Stimulated activated CD4-positive, alpha-beta T cell treated with anti-CD3 and anti-CD28 coated beads, Interleukin-15, amount 100 ng/mL, for 24 hours (primary cell): ENCODE data around the gene MAD1L1.
"Not testable (repeated sequence)": the region's sequence is repeated elsewhere in the genome, so short reads cannot be mapped to it uniquely, and the experiment has no call there.

Source experiments
- DNase-seq: peaks from one replicate; pipeline ENCODE4 v3.0.0-alpha.2; 2020

MAD1L1 gene

DNA sequence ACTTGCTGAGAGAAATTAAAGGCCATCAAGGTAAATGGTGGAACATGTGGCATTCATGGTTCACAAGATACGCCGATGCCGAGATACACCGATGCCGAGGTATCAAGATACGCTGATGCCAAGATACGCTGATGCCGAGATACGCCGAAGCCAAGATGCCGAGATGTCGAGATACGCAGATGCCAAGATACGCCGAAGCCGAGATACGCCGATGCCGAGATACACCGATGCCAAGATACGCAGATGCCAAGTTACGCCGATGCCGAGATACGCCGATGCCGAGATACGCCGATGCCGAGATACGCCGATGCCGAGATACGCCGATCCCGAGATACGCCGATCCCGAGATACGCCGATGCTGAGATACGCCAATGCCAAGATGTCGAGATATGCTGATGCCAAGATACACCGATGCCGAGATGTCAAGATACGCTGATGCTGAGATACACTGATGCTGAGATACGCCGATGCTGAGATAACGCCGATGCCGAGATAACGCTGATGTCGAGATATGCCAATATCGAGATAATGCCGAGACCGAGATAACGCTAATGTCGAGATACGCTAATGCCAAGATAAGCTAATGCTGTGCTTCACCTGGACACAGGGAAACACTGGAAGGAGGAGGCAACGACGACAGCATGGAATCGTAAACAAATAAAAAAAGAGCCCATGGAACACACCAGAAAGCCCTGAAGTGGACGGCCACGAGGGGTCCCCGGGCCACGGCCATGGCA lies 172.6 kb downstream of the MAD1L1 start:
- no peak for DNase-seq

DNA sequence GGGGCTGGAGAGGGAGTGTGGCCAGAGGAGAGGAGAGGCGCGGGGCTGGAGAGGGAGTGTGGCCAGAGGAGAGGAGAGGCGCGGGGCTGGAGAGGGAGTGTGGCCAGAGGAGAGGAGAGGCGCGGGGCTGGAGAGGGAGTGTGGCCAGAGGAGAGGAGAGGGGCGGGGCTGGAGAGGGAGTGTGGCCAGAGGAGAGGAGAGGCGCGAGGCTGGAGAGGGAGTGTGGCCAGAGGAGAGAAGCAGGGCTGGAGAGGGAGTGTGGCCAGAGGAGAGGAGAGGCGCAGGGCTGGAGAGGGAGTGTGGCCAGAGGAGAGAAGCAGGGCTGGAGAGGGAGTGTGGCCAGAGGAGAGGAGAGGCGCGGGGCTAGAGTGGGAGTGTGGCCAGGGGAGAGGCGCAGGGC lies 174.5 kb downstream of the MAD1L1 start:
- not testable (repeated sequence) for DNase-seq

DNA sequence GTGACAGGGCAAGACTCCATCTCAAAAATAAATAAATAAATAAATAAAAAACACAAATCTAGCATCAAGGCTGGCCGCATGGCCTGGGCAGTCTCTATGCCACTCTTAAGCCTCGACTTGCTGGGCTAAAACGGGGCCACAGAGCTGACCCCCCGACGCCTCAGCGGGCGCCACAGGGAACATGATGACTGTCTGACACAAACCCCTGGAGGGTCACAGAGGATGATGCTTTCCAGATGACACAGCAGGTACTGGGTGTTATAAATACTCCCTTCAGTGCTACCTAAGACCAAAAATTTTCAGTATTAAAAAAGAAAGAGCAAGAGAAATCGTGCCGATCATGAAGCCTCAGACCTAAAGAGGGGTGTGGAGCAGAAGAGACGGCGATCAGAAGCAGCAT lies 176.8 kb downstream of the MAD1L1 start:
- no peak for DNase-seq

DNA sequence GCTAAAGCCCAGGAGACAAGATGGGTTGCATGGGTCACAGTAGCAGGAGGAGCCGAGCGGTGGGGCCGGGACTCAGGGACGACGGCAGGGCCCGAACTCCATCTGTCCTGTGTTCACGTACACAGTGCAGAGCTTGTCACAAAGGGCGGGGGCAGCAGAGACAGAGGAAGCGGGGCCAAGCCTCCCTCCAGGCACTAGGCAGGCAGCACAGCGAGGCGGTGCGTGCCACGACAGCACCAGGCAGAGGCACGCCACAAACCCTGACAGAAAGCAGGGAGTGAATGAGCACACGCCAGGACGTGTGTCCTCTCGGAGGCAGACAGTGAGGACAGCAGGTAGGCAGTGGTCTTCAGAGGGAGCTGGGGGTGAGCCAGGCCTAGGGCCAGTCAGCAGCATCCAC lies 177.8 kb downstream of the MAD1L1 start:
- DNase-seq, result no peak

DNA sequence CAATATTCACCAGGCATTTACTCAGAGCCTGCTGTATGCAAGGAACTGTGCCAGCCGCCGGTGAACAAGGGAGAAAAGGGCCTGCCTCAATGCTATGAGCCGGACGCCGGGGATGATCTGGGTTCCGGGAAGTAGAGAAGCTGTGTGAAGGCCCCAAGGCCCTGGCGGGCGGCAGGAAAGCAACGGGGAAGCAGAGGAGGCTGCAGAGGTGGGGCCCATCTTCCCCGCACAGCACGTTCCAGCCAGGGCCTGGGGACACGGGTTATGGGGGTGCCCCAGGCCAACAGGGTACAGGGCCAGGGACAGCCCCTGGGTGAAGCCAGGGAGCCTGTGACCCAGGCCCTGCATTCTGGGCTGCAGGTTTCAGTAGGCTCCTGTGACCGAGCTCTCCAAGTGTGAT lies 179.3 kb downstream of the MAD1L1 start:
- no peak for DNase-seq

DNA sequence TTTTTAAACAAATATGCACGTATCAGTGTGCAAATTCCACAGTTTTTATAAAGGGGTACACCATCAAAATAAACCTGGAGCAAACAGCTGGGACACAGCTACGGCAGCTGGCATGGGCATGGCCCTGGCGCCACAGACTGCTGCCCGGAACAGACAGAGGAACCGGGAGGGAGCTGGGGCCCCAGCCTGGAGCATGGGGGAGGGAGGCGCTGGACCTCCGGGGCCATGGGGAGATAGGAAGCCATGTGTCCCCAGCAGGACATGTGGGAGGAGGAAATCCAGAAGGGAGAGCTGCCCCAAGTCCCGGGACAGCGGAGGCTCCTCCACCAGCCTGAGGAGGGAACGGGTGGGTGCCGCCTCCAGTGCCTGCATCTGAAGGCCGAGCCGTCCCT lies 180.1 kb downstream of the MAD1L1 start:
- no peak for DNase-seq

DNA sequence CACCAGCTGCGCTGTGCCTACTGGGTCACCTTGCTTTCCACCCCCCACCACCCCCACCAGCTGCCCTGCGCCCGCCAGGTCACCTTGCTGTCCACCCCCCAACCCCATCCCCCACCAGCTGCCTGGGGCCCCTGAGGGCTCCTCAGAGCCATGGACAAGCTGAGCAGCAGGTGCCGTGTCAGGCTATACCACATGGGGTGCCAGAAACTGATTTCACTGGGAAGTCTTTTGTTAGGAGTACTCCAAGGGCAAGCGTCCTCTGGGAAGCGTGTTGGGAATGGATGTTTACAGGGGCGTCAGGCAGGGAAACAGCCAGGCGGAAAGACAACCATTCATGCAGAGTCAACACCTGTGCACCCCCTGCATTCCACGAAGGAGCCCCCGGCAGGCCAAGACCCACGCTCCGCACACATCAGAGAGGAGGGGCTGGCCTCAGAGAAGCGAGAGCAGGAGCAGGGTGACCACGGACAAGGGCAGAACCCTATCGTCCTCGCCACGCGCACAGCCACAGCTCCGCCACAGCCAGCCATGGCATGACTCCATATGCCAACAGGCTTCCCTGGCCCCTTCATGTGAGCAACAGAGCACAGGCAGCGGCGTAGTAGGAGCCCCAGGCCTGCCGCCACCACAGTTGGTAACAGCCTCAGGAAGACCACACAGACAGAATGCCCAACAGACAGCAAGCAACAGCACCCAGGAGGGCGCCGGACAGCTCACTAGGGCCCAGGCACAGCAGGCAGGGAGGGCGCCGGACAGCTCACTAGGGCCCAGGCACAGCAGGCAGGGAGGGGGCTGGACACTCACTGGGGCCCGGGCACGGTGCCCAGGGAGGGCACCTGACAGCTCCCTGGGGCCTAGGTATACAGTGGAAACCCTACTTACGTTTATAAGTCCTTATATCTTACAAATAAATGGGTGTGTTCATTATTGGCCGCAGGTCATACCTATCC lies 180.8 kb downstream of the MAD1L1 start:
- no peak for DNase-seq

DNA sequence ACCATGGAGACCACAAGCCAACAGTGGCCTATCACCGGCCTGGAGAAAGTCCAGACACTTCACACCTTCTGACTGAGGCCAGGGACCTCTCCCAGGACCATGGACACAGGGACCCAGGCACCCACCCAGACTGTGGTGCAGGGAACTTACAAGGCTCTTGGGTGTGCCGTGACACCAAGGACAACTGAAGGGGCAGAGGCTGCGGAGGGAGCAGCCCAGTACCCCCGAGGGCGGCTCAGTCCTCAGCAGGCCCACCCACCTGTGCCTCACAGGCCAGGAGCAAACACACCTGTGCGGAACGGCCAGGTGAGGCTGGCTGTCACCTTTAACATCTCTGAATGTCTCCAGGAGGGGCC lies 182.3 kb downstream of the MAD1L1 start:
- no peak for DNase-seq

DNA sequence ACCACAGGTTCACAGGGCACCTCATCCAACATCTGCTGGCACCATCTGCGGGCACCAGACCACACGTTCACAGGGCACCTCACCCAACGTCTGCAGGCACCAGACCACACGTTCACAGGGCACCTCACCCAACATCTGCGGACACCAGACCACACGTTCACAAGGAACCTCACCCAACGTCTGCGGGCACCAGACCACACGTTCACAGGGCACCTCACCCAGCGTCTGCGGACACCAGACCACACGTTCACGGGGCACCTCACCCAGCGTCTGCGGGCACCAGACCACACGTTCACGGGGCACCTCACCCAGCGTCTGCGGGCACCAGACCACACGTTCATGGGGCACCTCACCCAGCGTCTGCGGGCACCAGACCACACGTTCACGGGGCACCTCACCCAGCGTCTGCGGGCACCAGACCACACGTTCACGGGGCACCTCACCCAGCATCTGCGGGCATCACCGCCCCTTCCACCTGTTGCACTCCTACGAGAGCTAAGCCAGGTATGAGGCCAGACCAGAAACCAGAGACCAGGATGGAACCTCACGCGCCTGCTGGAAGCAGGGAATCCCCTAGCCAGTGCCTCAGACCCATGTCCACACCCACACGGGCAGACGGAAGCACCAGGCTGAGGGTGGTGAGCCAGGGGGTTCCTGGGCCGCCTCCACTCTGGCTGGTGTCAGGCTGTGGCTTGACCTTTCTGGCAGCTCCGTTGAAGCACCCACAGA lies 182.8 kb downstream of the MAD1L1 start:
- DNase-seq, result no peak

DNA sequence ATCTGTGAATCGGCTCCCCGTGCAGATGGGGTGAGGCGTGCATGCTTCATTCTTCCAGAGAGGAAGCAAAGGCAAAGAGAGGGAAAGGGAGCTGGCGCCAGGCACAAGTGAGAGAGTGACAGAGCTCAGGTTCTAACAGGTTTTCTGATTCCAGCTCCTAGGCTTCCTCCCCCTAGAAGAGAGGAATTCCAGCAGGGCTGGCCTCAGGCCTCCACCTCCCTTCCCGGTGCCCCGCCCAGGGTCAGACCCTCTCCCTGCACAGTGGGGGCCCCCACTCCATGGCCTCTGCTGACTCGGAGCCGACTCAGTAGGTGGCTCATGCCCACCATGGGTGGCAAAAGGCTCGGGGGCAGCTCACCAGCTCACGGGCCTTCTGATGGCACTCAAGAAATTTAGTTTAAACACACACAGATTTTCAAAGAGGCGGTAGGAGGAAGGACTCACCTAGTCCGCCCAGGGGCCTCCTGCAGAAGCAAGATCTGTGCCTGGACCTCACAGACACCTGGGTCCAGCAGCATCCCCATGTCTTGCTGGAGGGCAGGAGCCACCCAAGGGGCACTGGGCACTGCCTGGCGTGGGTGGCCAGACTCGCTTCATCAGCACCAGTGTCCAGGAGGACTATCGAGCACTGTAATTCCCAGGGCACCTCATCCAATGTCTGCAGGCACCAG lies 183.5 kb downstream of the MAD1L1 start:
- DNase-seq, result no peak

DNA sequence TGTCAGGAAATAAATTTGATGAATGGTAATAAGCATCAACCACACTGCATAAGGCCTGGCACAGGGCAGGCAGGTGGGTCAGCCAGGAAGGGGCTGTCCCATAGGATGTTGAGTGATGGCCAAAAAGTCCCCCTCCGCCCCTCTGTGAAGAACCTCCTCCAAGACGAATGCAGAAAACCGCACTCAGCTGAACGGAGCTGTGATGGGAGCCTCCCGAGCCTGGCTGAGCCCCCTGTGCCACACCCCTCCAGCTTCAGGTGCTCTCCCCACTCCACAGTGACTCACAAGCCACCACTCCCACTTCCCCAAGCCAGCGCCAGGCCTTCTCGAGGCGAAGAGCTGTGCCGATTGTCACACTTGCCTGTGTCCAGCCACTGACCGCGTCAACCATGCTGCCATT lies 184.2 kb downstream of the MAD1L1 start:
- no peak for DNase-seq

DNA sequence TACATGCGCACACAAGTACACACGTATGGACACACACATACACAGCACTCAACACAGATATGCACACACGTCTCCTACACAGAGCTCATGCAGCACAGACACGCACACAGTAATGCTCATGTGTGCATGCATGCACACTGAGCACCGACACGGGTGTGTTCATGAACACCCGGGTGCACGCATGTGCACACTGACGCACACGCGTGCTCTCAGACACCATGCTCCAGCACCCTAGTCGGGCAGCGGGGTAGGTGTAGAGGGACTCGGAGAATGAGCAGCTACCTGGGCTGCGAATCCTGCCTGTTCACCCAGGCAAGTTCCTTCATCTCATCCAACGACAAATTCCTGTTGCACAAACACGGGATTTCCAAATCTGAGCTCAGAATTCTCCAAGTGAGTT lies 184.7 kb downstream of the MAD1L1 start:
- no peak for DNase-seq

DNA sequence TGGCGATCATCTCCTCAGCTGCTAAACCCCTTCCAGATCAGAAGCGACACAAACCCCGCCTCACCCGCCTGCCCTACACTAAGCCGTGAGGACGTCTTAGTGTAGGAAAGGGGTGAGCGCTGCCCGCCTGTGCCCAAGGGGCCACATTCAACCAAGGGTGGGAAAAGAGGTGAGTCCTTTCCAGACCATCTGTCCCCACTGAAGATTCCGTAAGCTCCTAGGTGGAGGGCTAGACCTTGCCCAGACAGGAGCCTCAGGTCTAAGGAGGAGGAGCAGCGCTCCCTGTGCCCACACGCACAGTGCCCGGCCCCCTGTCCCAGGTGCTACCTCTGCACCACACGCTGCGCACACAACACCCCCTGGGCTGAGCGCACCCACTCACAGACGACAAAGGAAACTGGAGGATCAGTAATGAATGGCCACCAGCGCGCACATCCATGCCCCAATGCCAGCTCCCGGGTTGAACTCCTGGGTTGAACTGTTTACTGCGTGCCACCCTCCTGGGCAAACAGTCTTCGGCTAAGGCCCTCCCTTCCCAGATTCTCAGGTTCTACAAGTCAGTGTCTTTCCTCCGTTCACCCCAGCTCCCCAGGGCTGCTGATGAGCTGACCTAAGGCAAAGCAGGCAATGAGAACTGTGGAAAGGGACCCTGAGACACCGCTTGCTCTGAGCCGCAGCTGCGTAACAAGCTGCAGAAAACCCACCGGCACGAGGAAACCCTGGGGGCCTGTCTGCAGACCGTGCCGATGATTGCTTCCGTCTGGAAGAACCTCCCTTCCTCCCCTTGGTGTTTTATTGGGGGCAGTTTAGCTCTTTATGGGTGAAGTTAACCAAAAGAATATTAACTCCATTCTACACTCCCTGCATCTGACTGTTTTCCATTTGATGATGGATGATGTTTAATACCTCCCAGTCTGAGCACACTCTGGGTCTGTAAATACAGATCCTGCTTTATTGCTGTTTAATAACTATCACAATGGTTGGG lies 185.9 kb downstream of the MAD1L1 start:
- DNase-seq, result no peak

DNA sequence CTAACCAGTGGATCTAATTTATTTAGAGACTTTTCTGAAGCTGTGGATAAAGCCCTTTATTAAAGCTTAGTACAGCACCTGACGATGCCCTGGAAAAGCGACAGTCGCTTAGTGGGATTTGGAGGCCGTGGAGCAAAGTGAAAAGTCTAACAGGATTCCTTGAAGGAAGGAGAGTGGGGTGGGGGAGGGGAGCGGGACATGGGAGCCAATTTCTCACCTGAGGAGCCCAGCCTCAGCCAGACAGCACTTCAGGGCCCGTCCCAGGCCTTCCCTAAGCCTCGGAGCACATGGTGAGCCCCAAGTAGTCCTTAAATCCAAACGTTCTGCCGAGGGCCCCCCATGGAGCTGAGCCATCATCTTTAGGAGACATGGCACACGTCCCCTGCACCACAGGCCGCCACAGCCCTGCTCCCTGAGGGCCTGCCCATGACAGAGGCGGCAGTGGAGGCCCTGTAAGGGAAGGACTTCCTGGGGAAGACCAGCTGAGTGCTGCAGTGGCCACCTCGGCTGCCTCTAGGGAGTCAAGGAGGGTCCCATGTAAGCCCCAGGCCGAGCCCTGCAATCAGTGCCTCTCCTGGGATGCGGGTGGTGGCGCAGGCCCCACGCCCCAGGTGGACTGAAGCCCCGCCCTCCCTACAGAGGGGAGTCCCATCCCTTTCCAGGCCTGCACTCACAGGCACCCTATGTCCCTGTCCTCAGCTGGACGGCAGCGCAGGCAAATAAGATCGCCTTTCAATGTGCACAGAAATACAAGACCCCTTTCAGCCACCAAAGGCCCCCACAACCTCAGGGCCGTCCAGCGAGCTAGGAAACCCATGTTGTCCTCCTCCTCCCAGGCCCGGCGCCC lies 187.0 kb downstream of the MAD1L1 start:
- DNase-seq, result no peak

DNA sequence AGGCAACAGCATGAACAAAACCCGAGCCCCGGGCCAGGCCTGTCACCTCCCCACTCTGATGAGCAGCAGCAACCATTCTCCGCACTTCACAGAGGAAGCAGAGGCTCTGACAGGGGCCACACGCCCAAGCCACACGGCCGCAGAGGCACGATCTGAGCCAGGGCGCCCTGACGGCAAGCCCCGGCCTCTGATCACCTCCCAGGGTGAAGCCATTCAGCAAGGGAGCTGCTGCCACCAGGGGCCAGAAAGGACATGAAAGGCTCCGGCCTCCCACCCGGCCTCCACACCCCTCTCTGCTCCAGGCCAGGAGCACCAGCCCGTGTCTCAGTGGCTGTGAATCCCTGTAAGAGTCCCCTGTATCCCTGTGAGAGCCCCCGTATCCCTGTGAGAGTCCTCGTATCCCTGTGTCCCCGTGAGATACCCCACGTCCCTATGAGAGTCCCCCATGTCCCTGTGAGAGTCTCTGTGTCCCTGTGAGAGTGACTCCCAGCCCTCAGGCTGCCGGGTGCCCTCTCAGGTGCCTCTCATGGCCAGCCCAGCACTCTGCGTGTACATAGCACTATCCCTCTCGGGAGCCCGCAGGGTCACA lies 187.8 kb downstream of the MAD1L1 start:
- DNase-seq, result no peak

DNA sequence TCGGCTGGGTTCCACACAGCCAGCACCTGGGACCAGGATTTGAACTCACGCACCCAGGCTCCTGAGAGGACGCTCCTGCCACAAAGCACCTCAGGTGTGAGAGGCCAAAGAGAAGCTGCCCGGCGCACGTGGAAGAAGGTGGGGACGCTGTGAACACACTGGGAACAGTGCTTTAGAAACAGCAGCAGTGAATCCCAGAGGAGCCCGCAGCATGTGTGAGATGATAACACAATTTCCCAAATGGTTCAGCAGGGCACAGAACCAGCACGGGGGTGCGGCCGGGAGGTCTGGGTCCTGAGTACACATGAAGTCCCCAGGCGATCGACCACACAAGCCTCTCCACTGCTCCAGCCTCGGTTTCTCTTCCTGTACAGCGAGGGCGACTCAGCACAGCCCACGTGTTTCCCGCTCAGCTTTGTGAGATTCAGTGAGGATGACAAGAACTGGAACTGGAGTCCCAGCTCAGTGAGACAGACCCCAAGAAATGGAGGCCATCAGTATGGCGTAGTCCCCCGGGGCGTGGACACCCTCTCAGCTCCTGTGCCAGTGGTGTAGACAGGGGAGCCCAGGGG lies 188.3 kb downstream of the MAD1L1 start:
- DNase-seq, result no peak

DNA sequence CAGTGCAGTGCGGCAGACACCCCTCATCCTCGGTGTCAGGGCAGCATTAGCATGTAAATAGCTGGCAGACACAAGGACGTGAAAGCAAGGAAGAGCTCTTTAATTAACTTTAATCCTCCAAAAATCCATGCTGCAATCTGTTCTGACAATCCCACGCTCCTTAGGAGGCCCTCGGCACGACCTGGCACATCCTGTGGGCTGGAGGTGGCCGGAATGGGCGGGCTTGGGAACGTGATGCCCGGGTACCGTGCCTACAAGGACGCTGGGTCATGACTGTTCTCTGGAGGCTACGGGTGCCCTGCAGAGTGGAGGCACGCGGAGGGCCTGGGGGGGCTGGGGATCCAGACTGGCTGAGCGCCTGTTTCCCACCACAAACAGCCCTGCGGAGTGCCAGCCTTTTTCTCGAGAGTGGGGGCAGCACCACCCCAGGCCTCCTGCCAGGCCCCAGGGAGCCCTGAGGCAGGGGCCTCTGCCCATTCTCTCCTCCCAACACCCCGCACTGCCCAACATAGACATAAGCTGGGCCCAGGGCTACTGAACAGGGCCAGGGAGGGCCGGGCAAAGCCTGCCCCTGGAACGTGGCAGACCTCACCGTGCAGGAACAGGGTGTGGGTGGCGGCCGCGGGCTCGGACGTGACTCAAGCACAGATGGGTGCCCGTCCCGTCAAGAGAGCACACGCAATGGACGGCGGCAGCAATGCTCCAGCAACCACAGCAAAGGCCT lies 189.3 kb downstream of the MAD1L1 start:
- DNase-seq, result no peak

DNA sequence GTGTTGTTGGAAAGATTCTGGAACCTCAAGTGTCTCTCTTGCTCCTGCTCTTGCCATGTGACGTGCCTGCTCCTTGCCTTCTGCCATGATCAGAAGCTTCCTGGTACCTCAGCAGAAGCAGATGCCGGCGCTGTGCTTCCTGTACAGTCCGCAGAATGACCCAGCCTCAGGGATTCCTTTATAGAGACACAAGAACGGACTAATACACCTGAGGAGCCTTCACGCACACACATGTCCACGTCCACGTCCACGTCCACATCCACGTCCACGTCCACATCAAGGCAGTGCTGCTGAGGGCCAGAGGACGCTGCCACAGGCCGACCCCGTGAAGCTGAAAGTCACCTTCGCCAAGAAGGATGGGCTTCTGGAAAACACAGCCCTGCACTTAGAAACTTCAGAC lies 190.1 kb downstream of the MAD1L1 start:
- no peak for DNase-seq
